H9 (cell line): ENCODE data around the gene STAC. TPM values are rescaled to one million over a fixed set of nuclear protein-coding genes. Genes with fewer than 3 reads are reported as not detected.

Experiments
- DNase-seq: peaks from one replicate; pipeline ENCODE4 v3.0.0-alpha.2; 2017
- H2AFZ ChIP-seq: one replicate; pipeline ENCODE4 v1.6.1; 2013; ENCODE audit warnings: mild to moderate bottlenecking, low read length, control low read depth, moderate library complexity
- H2AK5ac ChIP-seq: 2 replicates; pipeline ENCODE4 v1.6.1; 2013; ENCODE audit warnings: low read length, control low read depth, mixed read lengths; ENCODE audit not compliant: insufficient read length
- H2BK120ac ChIP-seq: one replicate; pipeline ENCODE4 v1.6.1; 2013; ENCODE audit warnings: low read depth, mild to moderate bottlenecking, low read length, control low read depth, inconsistent platforms; ENCODE audit not compliant: poor library complexity, severe bottlenecking
- H2BK12ac ChIP-seq: 2 replicates; pipeline ENCODE4 v1.6.1; 2013; ENCODE audit warnings: low read length, control low read depth, mixed read lengths, low read depth; ENCODE audit not compliant: insufficient read length
- H2BK15ac ChIP-seq: 2 replicates; pipeline ENCODE4 v1.6.1; 2013; ENCODE audit warnings: low read depth, low read length, control low read depth
- H2BK20ac ChIP-seq: one replicate; pipeline ENCODE4 v1.6.1; 2013; ENCODE audit warnings: low read depth, mild to moderate bottlenecking, low read length, control low read depth, inconsistent platforms; ENCODE audit not compliant: poor library complexity, severe bottlenecking
- H2BK5ac ChIP-seq: 2 replicates; pipeline ENCODE4 v1.6.1; 2013; ENCODE audit warnings: low read length, control low read depth, mixed read lengths; ENCODE audit not compliant: insufficient read length
- H3K14ac ChIP-seq: 2 replicates; pipeline ENCODE4 v1.6.1; 2013; ENCODE audit warnings: low read length, control low read depth; ENCODE audit not compliant: insufficient read depth
- H3K18ac ChIP-seq: 2 replicates; pipeline ENCODE4 v1.6.1; 2013; ENCODE audit warnings: low read depth, mild to moderate bottlenecking, mixed read lengths, low read length, control low read depth; ENCODE audit not compliant: insufficient read length
- H3K23ac ChIP-seq: 2 replicates; pipeline ENCODE4 v1.6.1; 2013; ENCODE audit warnings: low read length, control low read depth, mixed read lengths, low read depth; ENCODE audit not compliant: insufficient read length
- H3K23me2 ChIP-seq: 2 replicates; pipeline ENCODE4 v1.6.1; 2013; ENCODE audit warnings: low read depth, mild to moderate bottlenecking, mixed read lengths, low read length, control low read depth; ENCODE audit not compliant: insufficient read length, poor library complexity, severe bottlenecking
- H3K27ac ChIP-seq: 2 replicates; pipeline ENCODE4 v1.5.1; 2013; ENCODE audit warnings: low read length, control low read depth, mixed read lengths, low read depth; ENCODE audit not compliant: insufficient read length
- H3K27me3 ChIP-seq: 2 replicates; pipeline ENCODE4 v1.6.1; 2013; ENCODE audit warnings: low read length, control low read depth, inconsistent platforms; ENCODE audit not compliant: insufficient read depth
- H3K4ac ChIP-seq: 2 replicates; pipeline ENCODE4 v1.6.1; 2013; ENCODE audit warnings: low read depth, mild to moderate bottlenecking, control low read depth, inconsistent platforms, low read length, moderate library complexity
- H3K4me1 ChIP-seq: 2 replicates; pipeline ENCODE4 v1.6.1; 2013; ENCODE audit warnings: low read length, control low read depth, inconsistent platforms; ENCODE audit not compliant: insufficient read depth
- H3K4me2 ChIP-seq: 2 replicates; pipeline ENCODE4 v1.6.1; 2013; ENCODE audit warnings: low read length, control low read depth, mixed read lengths; ENCODE audit not compliant: insufficient read length, insufficient read depth
- H3K56ac ChIP-seq: 2 replicates; pipeline ENCODE4 v1.6.1; 2013; ENCODE audit warnings: low read depth, mild to moderate bottlenecking, mixed read lengths, low read length, control low read depth; ENCODE audit not compliant: insufficient read length
- H3K79me1 ChIP-seq: 2 replicates; pipeline ENCODE4 v1.6.1; 2013; ENCODE audit warnings: low read depth, mild to moderate bottlenecking, moderate library complexity, low read length, control low read depth, inconsistent platforms; ENCODE audit not compliant: insufficient read depth, poor library complexity, severe bottlenecking
- H3K79me2 ChIP-seq: 2 replicates; pipeline ENCODE4 v1.6.1; 2013; ENCODE audit warnings: low read length, control low read depth, inconsistent platforms; ENCODE audit not compliant: insufficient read depth
- H3K9ac ChIP-seq: 2 replicates; pipeline ENCODE4 v1.6.1; 2013; ENCODE audit warnings: low read length, control low read depth, mixed read lengths; ENCODE audit not compliant: insufficient read length; ENCODE audit errors: extremely low read depth
- H3K9me3 ChIP-seq: one replicate; pipeline ENCODE4 v1.6.1; 2013; ENCODE audit warnings: low read depth, low read length, inconsistent platforms; ENCODE audit not compliant: control insufficient read depth
- H3T11ph ChIP-seq: one replicate; pipeline ENCODE4 v1.6.1; 2013; ENCODE audit warnings: mild to moderate bottlenecking, low read length, control low read depth, inconsistent platforms
- H4K20me1 ChIP-seq: one replicate; pipeline ENCODE4 v1.6.1; 2013; ENCODE audit not compliant: control insufficient read depth, insufficient read length, insufficient read depth
- H4K5ac ChIP-seq: 2 replicates; pipeline ENCODE4 v1.6.1; 2013; ENCODE audit warnings: low read depth, mild to moderate bottlenecking, mixed read lengths, low read length, control low read depth; ENCODE audit not compliant: insufficient read length
- H4K8ac ChIP-seq: replicated peaks from 2 replicates; pipeline ENCODE4 v1.6.1; 2013; ENCODE audit warnings: low read length, control low read depth, mixed read lengths, low read depth; ENCODE audit not compliant: insufficient read length
- H4K91ac ChIP-seq: 2 replicates; pipeline ENCODE4 v1.6.1; 2013; ENCODE audit warnings: low read depth, mild to moderate bottlenecking, moderate library complexity, mixed read lengths, low read length, control low read depth; ENCODE audit not compliant: insufficient read length
- H3K27ac Mint-ChIP-seq, 3 experiments: 2 replicates in 2 of 3; 3 replicates in 1 of 3; pipeline ENCODE4 v1.8.0; 2020 to 2021; ENCODE audit warnings: mixed read lengths in 3 of 3, mild to moderate bottlenecking in 1 of 3, moderate library complexity in 1 of 3
- H3K27me3 Mint-ChIP-seq: 2 replicates; pipeline ENCODE4 v1.8.0; 2021; ENCODE audit warnings: low read depth, mild to moderate bottlenecking, moderate library complexity, mixed read lengths
- H3K36me3 Mint-ChIP-seq, 3 experiments: 2 replicates in 2 of 3; 3 replicates in 1 of 3; pipeline ENCODE4 v1.8.0; 2020 to 2021; ENCODE audit warnings: low read depth in 3 of 3, mixed read lengths in 3 of 3; ENCODE audit not compliant: insufficient read depth in 1 of 3
- H3K4me1 Mint-ChIP-seq, 2 experiments: 2 replicates each; pipeline ENCODE4 v1.8.0; 2020; ENCODE audit warnings: mixed read lengths in 2 of 2
- H3K4me3 Mint-ChIP-seq, 2 experiments: 2 replicates in 1 of 2; 3 replicates in 1 of 2; pipeline ENCODE4 v1.8.0; 2020 to 2021; ENCODE audit warnings: mild to moderate bottlenecking in 2 of 2, mixed read lengths in 2 of 2, moderate library complexity in 1 of 2
- H3K9me3 Mint-ChIP-seq, 2 experiments: 2 replicates in 1 of 2; 3 replicates in 1 of 2; pipeline ENCODE4 v1.8.0; 2020; ENCODE audit warnings: mild to moderate bottlenecking in 2 of 2, mixed read lengths in 2 of 2, moderate library complexity in 1 of 2
- WGBS: extraction: QIAGEN DNeasy Blood & Tissue Kit; methylation state at CpG from one replicate; pipeline ENCODE4 v1.1.7; 2013; ENCODE audit warnings: missing lambda C conversion rate, low lambda C conversion rate, mixed read lengths; ENCODE audit not compliant: insufficient read length; ENCODE audit errors: extremely low coverage; 5-methylcytosine and 5-hydroxymethylcytosine counted together
- total RNA-seq: library from RNA; stranded (reverse); gene quantifications from 2 replicates; pipeline ENCODE4 v1.2.1, GENCODE V29; 2021
- TF ChIP-seq, protein P1 (sequence below): fragments of 200-600 bp; sonication (generic); conservative IDR thresholded peaks from 3 replicates; pipeline ENCODE4 v1.8.0; 2021; ENCODE audit warnings: antibody characterized with exemption, mild to moderate bottlenecking

STAC gene
- total RNA-seq, 1 experiment from 2014 or later = 3.0 TPM

DNA sequence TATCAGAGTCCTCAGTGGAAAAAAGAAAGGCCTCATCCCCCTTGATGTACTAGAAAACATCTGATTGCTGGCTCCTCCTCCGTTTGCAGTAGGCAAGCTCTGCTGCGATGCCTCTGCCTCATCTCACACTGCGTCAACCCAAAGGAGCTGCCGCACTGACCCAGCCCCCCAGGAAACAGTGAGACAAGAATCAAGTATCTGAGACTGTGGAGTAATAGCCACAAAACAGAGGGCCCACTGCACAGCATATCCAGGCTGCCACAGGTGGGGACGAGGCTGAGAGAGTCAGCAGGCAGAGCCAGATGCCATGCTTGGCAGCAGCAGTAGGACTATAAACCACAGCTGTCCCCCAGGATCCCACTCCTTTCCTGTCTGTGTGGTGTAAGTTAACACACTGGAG is 165.9 kb downstream of the STAC start:
- no CpG with 5 or more reads among the region's 5 CpGs for WGBS
- H3K4me2 ChIP-seq = no peak overlapping the region
- TF ChIP-seq, protein P1, sequence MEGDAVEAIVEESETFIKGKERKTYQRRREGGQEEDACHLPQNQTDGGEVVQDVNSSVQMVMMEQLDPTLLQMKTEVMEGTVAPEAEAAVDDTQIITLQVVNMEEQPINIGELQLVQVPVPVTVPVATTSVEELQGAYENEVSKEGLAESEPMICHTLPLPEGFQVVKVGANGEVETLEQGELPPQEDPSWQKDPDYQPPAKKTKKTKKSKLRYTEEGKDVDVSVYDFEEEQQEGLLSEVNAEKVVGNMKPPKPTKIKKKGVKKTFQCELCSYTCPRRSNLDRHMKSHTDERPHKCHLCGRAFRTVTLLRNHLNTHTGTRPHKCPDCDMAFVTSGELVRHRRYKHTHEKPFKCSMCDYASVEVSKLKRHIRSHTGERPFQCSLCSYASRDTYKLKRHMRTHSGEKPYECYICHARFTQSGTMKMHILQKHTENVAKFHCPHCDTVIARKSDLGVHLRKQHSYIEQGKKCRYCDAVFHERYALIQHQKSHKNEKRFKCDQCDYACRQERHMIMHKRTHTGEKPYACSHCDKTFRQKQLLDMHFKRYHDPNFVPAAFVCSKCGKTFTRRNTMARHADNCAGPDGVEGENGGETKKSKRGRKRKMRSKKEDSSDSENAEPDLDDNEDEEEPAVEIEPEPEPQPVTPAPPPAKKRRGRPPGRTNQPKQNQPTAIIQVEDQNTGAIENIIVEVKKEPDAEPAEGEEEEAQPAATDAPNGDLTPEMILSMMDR = no peak

More for the DNA sequence above, 165.9 kb downstream of the STAC start:
- no peak overlapping the region for H3K23ac ChIP-seq
- Mint-ChIP-seq H3K9me3 (peaks cover 8 to 13% of the 10 kb centered on the region in 2 experiments), H3K27me3 (no peaks in the 10 kb centered on the region; the same call in 1 of the 2 replicates), H3K36me3 (peaks cover 6 to 12% (median 8%) of the 10 kb centered on the region in 3 experiments; a peak in 6 of 7 replicates), H3K4me3 (no peak overlapping the region), H3K4me1 (peaks cover 4 to 6% of the 10 kb centered on the region in 2 experiments; a peak in 2 of 4 replicates), H3K27ac (peak overlapping the region in 1 of 3 experiments; percentile 11; a peak in 1 of 7 replicates)
- no peak overlapping the region for H3K27ac ChIP-seq
- no peaks in the 10 kb centered on the region for H3K79me1 ChIP-seq
- no peak for DNase-seq
- no peaks in the 10 kb centered on the region for H3K79me2 ChIP-seq
- H3K27me3 ChIP-seq = no peaks in the 10 kb centered on the region
- no peak overlapping the region for H2BK5ac ChIP-seq
- H2AK5ac ChIP-seq = no peak overlapping the region
- no peak overlapping the region for H2BK15ac ChIP-seq
- no peaks in the 10 kb centered on the region for H3K4me1 ChIP-seq
- no peaks in the 10 kb centered on the region for H3K23me2 ChIP-seq
- H4K5ac ChIP-seq = no peak overlapping the region
- no peak overlapping the region for H3K14ac ChIP-seq
- H4K91ac ChIP-seq = no peak overlapping the region
- no peak overlapping the region for H3K56ac ChIP-seq
- no peaks in the 10 kb centered on the region for H4K20me1 ChIP-seq
- H3K9me3 ChIP-seq = no peaks in the 10 kb centered on the region
- H3K9ac ChIP-seq = no peak overlapping the region
- no peak overlapping the region for H2BK12ac ChIP-seq
- no peak overlapping the region for H2AFZ ChIP-seq
- H3K18ac ChIP-seq = no peak overlapping the region
- H3T11ph ChIP-seq = no peak overlapping the region
- no peak overlapping the region for H4K8ac ChIP-seq
- H2BK120ac ChIP-seq = no peak overlapping the region
- H2BK20ac ChIP-seq = no peak overlapping the region
- no peak overlapping the region for H3K4ac ChIP-seq
